HCT116 (cell line): ENCODE measurements around the gene DDX54. TPM values are rescaled to one million over a fixed set of nuclear protein-coding genes. Genes with fewer than 3 reads are reported as not detected.

Experiments used
- ATAC-seq: fragments of 200-7000 bp; cut with Tn5 transposase; 2 replicates; pipeline ENCODE4 v1.9.1; 2020; ENCODE audit warnings: mild to moderate bottlenecking, moderate library complexity
- BruUV-seq: library from RNA; stranded (reverse); fragments of 400-500 nt; replicated peaks from 2 replicates; lab custom pipeline; 2021; lab: Mats Ljungman, UMichigan
- CTCF ChIA-PET: fragments of 300-600 bp; sonication (Branson Sonifier 250); formaldehyde crosslinking; loops from one replicate; lab custom pipeline; 2021; ENCODE audit warnings: antibody characterized with exemption; lab: Charles Lee
- POLR2A ChIA-PET: fragments of 300-600, 350-600 bp; sonication (Branson Sonifier 250); formaldehyde crosslinking; loops from one replicate; lab custom pipeline; 2021; ENCODE audit warnings: antibody characterized with exemption; lab: Charles Lee
- RAD21 ChIA-PET, 2 experiments: fragments of 300-600 bp; sonication (Branson Sonifier 250); formaldehyde crosslinking; loops; one replicate each; lab custom pipeline; 2023; ENCODE audit warnings: low total read pairs in 2 of 2; ENCODE audit not compliant: uncharacterized antibody in 2 of 2, unreplicated experiment in 2 of 2, low non-redundant PET in 1 of 2; lab: Charles Lee
- DNase-seq: peaks from one replicate; pipeline ENCODE4 v3.0.0-alpha.2; 2010; ENCODE audit warnings: low read depth, low spot score
- H2AFZ ChIP-seq: fragments of 200-600 bp; shearing (Covaris generic), sonication (generic); 2 replicates; pipeline ENCODE4 v1.6.1; 2017; ENCODE audit warnings: low read depth, mixed run types, mixed read lengths, antibody characterized with exemption, low read length; ENCODE audit not compliant: poor library complexity, severe bottlenecking
- H3K27ac ChIP-seq: 2 replicates; pipeline ENCODE4 v1.5.1; 2012; ENCODE audit warnings: low read depth, low read length
- H3K27me3 ChIP-seq: fragments of 200-600 bp; sonication (generic); 2 replicates; pipeline ENCODE4 v1.6.1; 2016; ENCODE audit warnings: mixed run types, low read length, mixed read lengths; ENCODE audit not compliant: insufficient read depth
- H3K36me3 ChIP-seq, 2 experiments: fragments of 200-500 bp in 1 of 2; fragments of 200-600 bp in 1 of 2; sonication (Bioruptor generic) in 1 of 2; sonication (generic) in 1 of 2; 2 replicates each; pipeline versions ENCODE4 v1.5.1 to v1.6.1; 2014 to 2016; ENCODE audit warnings: low read length in 2 of 2, inconsistent platforms in 1 of 2, mixed read lengths in 1 of 2, mixed run types in 1 of 2; ENCODE audit not compliant: insufficient read depth in 2 of 2, control insufficient read depth in 1 of 2
- H3K4me1 ChIP-seq, 2 experiments: fragments of 200-600 bp in 1 of 2; sonication (generic) in 1 of 2; 2 replicates each; pipeline versions ENCODE4 v1.5.1 to v1.6.1; 2012 to 2017; ENCODE audit warnings: low read length in 2 of 2, inconsistent platforms in 1 of 2, mild to moderate bottlenecking in 1 of 2, mixed read lengths in 1 of 2, mixed run types in 1 of 2, moderate library complexity in 1 of 2; ENCODE audit not compliant: insufficient read depth in 2 of 2, control insufficient read depth in 1 of 2
- H3K4me2 ChIP-seq: fragments of 200-600 bp; sonication (generic); 2 replicates; pipeline ENCODE4 v1.6.1; 2017; ENCODE audit warnings: mixed run types, low read length, mixed read lengths
- H3K4me3 ChIP-seq, 2 experiments: fragments of 200-600 bp in 1 of 2; sonication (generic) in 1 of 2; replicated peaks in 1 of 2; 2 replicates each; pipeline ENCODE4 v1.5.1; 2011 to 2016; ENCODE audit warnings: low read length in 2 of 2, control low read depth in 1 of 2, low read depth in 1 of 2, mild to moderate bottlenecking in 1 of 2, mixed read lengths in 1 of 2, mixed run types in 1 of 2
- H3K79me2 ChIP-seq: fragments of 200-600 bp; sonication (generic); 2 replicates; pipeline ENCODE4 v1.6.1; 2017; ENCODE audit warnings: mild to moderate bottlenecking, mixed run types, low read length, moderate library complexity, mixed read lengths; ENCODE audit not compliant: insufficient read depth
- H3K9ac ChIP-seq: fragments of 200-600 bp; sonication (generic); 2 replicates; pipeline ENCODE4 v1.6.1; 2016; ENCODE audit warnings: low read length, mixed read lengths
- H3K9me2 ChIP-seq: fragments of 200-600 bp; sonication (generic), shearing (Covaris generic); 2 replicates; pipeline ENCODE4 v1.6.1; 2017; ENCODE audit warnings: mixed run types, mild to moderate bottlenecking, moderate library complexity; ENCODE audit not compliant: insufficient read depth
- H3K9me3 ChIP-seq, 2 experiments: fragments of 200-500 bp in 1 of 2; fragments of 200-600 bp in 1 of 2; sonication (Bioruptor generic) in 1 of 2; sonication (generic) in 1 of 2; 2 replicates each; pipeline ENCODE4 v1.6.1; 2014 to 2017; ENCODE audit warnings: low read length in 2 of 2, mixed read lengths in 2 of 2, inconsistent platforms in 1 of 2, low read depth in 1 of 2, mild to moderate bottlenecking in 1 of 2, mixed run types in 1 of 2, moderate library complexity in 1 of 2; ENCODE audit not compliant: control insufficient read depth in 1 of 2, insufficient read depth in 1 of 2
- H4K20me1 ChIP-seq: fragments of 200-600 bp; sonication (generic), shearing (Covaris generic); 2 replicates; pipeline ENCODE4 v1.6.1; 2017; ENCODE audit warnings: mixed run types, mild to moderate bottlenecking, moderate library complexity; ENCODE audit not compliant: insufficient read depth
- CBX3 ChIP-seq: IDR thresholded peaks from 2 replicates; pipeline ENCODE4 v1.6.1; 2012; ENCODE audit warnings: low read depth
- EGR1 ChIP-seq: IDR thresholded peaks from 2 replicates; pipeline ENCODE4 v1.6.1; 2012; ENCODE audit warnings: low read depth
- ELF1 ChIP-seq: IDR thresholded peaks from 2 replicates; pipeline ENCODE4 v1.6.1; 2012; ENCODE audit warnings: low read depth, borderline replicate concordance
- SIN3A ChIP-seq: IDR thresholded peaks from 2 replicates; pipeline ENCODE4 v1.6.1; 2012; ENCODE audit warnings: low read depth
- SP1 ChIP-seq: IDR thresholded peaks from 2 replicates; pipeline ENCODE4 v1.6.1; 2012; ENCODE audit warnings: low read depth
- intact Hi-C: fragments of 100-400 bp; cut with micrococcal nuclease; formaldehyde crosslinking; loops from 2 replicates; pipeline ENCODE4 v1.10.0; 2022
- total RNA-seq: library from RNA; stranded (reverse); gene quantifications from one replicate; pipeline ENCODE4 v1.2.1, GENCODE V29; 2021; ENCODE audit not compliant: unreplicated experiment
- TF ChIP-seq, protein P1 (sequence below): IDR thresholded peaks from 2 replicates; pipeline ENCODE4 v1.6.1; 2011; ENCODE audit warnings: mild to moderate bottlenecking, low read length, moderate library complexity; ENCODE audit not compliant: insufficient replicate concordance; ENCODE audit errors: extremely low read depth
- TF ChIP-seq, protein P2 (sequence below): IDR thresholded peaks from 2 replicates; pipeline ENCODE4 v1.6.1; 2012; ENCODE audit warnings: low read depth

The DDX54 gene
- total RNA-seq, 1 experiment from 2014 or later = 110 TPM

DNA sequence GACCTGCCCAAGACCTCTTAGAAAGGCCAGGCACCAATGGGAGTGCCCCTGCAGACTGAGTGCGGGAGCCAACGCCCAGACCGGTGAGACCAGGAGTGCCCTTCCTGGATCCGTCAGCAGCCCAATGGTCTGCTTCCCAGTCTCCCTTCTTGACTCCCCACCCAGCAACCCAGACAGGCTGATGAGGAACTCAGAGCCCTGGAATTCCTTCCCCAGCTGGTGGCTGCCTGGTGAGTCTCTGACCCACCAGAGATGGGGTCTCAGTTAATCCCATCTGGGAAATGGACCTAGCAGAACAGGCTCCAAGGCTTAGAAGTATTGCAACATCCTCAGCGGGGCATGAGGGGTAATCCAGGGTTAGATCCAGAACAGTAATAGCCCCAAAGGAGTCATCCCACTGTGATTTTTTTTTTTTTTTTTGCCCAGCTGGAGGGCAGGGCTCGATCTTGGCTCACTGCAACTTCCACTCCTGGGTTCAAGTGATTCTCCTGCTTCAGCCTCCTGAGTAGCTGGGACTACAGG lies 48.2 kb downstream of the DDX54 start:
- ChIA-PET POLR2A (no interaction called here), CTCF (interaction anchor here (0.7 to 2.1 kb wide), 4 partner anchors 8 to 38 kb away, joined by 3 to 7 read pairs (median 3); no protein-coding TSS in a partner anchor), RAD21 (no interaction called here)
- H3K36me3 ChIP-seq = no peaks in the 10 kb centered on the region
- 0 out of 4 replicates have a peak overlapping the region, but pooled peaks of 1 of the 2 experiments have one; percentile 20 for H3K4me3 ChIP-seq
- DNase-seq (no peak), ATAC-seq (no peak; the same call in 1 of the 2 replicates)
- no TSS peak for BruUV-seq
- H3K9ac ChIP-seq = peak overlapping the region; percentile 87; the same call in 1 of the 2 replicates
- H3K4me1 ChIP-seq = peaks cover 13 to 37% of the 10 kb centered on the region in 2 experiments
- H3K27me3 ChIP-seq = no peaks in the 10 kb centered on the region
- H3K9me2 ChIP-seq = no peaks in the 10 kb centered on the region
- no peaks in the 10 kb centered on the region for H3K9me3 ChIP-seq
- no peaks in the 10 kb centered on the region for H4K20me1 ChIP-seq
- peak overlapping the region; percentile 100 for H3K4me2 ChIP-seq
- intact Hi-C loops = loop anchor here (2.0 kb wide), 1 partner anchor 48 kb away; the partner anchor contains the start of genes DDX54 and RITA1
- H3K27ac ChIP-seq = no peak overlapping the region
- H2AFZ ChIP-seq = peak overlapping the region; percentile 89
- TF ChIP-seq SP1 (peak; percentile 46; the same call in 1 of the 2 replicates), SIN3A (no peak)
- H3K79me2 ChIP-seq = peaks cover 12% of the 10 kb centered on the region; the same call in 1 of the 2 replicates

DNA sequence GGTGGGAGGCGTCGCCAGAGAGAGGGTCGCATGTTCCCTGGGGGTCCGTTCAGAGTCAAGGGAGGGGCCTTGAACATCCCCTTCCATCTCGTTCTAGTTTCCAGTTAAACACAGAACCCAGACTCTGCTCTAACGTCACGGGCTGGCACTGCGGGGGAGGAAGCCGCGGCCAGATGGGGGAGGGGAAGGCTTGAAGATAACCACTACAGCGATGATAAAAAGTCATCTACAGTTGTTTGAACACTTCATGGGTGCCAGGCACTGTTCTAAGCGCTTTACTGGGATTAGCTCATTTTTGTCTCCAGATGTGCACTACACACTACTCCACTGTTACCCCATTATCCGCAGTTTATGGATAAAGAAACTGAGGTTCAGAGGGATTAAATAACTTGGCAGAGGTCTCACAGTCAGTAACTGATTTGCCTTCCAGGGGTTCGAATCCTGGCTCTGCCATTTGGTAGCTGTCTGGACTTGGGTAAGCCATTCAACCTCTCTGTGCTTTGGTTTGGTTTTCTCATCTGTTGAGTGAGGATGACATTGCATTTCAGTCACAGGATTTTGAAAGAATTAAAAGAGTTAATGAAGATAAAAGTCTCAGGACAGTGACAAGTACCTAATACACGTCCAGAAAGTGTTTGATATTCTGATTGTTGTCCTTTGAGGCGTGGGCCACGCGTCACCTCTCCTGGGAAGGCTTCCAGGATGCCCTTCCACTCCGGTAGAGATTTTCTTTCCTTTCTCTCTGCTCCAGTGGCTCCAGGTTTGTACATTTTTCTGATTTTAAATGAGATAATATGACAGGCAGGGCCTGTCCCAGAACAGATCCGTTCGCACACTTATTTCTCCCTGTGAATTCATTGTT lies 48.9 kb downstream of the DDX54 start:
- ChIA-PET POLR2A (interaction anchor here (0.7 to 0.8 kb wide), 2 partner anchors 15 to 25 kb away, joined by 3 read pairs; no protein-coding TSS in a partner anchor), RAD21 (interaction anchor here in 1 of 2 experiments (0.5 kb wide), 1 partner anchor 16 kb away, joined by 5 read pairs; no protein-coding TSS in a partner anchor), CTCF (interaction anchor here (0.8 to 2.1 kb wide), 2 partner anchors 17 to 38 kb away, joined by 3 to 7 read pairs; no protein-coding TSS in a partner anchor)
- DNase-seq = peak; percentile 22
- peak overlapping the region; percentile 87 for H3K9ac ChIP-seq
- TF ChIP-seq, protein P1, sequence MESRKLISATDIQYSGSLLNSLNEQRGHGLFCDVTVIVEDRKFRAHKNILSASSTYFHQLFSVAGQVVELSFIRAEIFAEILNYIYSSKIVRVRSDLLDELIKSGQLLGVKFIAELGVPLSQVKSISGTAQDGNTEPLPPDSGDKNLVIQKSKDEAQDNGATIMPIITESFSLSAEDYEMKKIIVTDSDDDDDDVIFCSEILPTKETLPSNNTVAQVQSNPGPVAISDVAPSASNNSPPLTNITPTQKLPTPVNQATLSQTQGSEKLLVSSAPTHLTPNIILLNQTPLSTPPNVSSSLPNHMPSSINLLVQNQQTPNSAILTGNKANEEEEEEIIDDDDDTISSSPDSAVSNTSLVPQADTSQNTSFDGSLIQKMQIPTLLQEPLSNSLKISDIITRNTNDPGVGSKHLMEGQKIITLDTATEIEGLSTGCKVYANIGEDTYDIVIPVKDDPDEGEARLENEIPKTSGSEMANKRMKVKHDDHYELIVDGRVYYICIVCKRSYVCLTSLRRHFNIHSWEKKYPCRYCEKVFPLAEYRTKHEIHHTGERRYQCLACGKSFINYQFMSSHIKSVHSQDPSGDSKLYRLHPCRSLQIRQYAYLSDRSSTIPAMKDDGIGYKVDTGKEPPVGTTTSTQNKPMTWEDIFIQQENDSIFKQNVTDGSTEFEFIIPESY = no peak
- TF ChIP-seq SP1 = 0 out of 2 replicates have a peak, but pooled peaks have one; percentile 16
- TF ChIP-seq ELF1 = no peak
- peak; percentile 95 for TF ChIP-seq EGR1
- 0 out of 2 replicates have a peak, but pooled peaks have one; percentile 5 for TF ChIP-seq CBX3
- TF ChIP-seq, protein P2, sequence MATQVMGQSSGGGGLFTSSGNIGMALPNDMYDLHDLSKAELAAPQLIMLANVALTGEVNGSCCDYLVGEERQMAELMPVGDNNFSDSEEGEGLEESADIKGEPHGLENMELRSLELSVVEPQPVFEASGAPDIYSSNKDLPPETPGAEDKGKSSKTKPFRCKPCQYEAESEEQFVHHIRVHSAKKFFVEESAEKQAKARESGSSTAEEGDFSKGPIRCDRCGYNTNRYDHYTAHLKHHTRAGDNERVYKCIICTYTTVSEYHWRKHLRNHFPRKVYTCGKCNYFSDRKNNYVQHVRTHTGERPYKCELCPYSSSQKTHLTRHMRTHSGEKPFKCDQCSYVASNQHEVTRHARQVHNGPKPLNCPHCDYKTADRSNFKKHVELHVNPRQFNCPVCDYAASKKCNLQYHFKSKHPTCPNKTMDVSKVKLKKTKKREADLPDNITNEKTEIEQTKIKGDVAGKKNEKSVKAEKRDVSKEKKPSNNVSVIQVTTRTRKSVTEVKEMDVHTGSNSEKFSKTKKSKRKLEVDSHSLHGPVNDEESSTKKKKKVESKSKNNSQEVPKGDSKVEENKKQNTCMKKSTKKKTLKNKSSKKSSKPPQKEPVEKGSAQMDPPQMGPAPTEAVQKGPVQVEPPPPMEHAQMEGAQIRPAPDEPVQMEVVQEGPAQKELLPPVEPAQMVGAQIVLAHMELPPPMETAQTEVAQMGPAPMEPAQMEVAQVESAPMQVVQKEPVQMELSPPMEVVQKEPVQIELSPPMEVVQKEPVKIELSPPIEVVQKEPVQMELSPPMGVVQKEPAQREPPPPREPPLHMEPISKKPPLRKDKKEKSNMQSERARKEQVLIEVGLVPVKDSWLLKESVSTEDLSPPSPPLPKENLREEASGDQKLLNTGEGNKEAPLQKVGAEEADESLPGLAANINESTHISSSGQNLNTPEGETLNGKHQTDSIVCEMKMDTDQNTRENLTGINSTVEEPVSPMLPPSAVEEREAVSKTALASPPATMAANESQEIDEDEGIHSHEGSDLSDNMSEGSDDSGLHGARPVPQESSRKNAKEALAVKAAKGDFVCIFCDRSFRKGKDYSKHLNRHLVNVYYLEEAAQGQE = no peak
- peak overlapping the region; percentile 21; the same call in 1 of the 2 replicates for H3K27ac ChIP-seq
- peak overlapping the region; percentile 89 for H2AFZ ChIP-seq
- peaks cover 13 to 34% of the 10 kb centered on the region in 2 experiments for H3K4me1 ChIP-seq
- intact Hi-C loops = loop anchor here (2.0 kb wide), 1 partner anchor 48 kb away; the partner anchor contains the start of genes DDX54 and RITA1
- H3K27me3 ChIP-seq = no peaks in the 10 kb centered on the region
- no TSS peak for BruUV-seq
- H3K9me2 ChIP-seq = no peaks in the 10 kb centered on the region
- no peaks in the 10 kb centered on the region for H3K9me3 ChIP-seq
- H3K4me2 ChIP-seq = peak overlapping the region; percentile 100
- H3K4me3 ChIP-seq = peak overlapping the region; percentile 78 to 94
- H4K20me1 ChIP-seq = no peaks in the 10 kb centered on the region
- H3K79me2 ChIP-seq = peaks cover 12% of the 10 kb centered on the region; the same call in 1 of the 2 replicates
- no peaks in the 10 kb centered on the region for H3K36me3 ChIP-seq
- peak; percentile 48 for ATAC-seq
